Smooth muscle cell of the brain vasculature (primary cell): Measurements from ENCODE around the gene RREB1.

Experiments
- DNase-seq: peaks from one replicate; pipeline ENCODE4 v3.0.0-alpha.2; 2012; ENCODE audit warnings: low read depth, low spot score

The RREB1 gene

GRCh38 chr6:7088076-7088742 lies 19.6 kb upstream of the RREB1 start:
- DNase-seq: no peak

GRCh38 chr6:7098993-7099392 lies 8.8 kb upstream of the RREB1 start:
- DNase-seq: no peak

GRCh38 chr6:7100072-7100752 lies 7.5 kb upstream of the RREB1 start:
- no peak for DNase-seq

- DNase-seq: no peak
Measured at GRCh38 chr6:7100753-7101081, 7.0 kb upstream of the RREB1 start.

- DNase-seq: no peak
Measured at GRCh38 chr6:7101290-7101689, 6.5 kb upstream of the RREB1 start.

GRCh38 chr6:7104752-7105151 lies 3.0 kb upstream of the RREB1 start:
- no peak for DNase-seq

GRCh38 chr6:7106215-7106751 lies 1.5 kb upstream of the RREB1 start:
- DNase-seq: no peak

GRCh38 chr6:7106752-7107577 lies 796 bp upstream of the RREB1 start:
- DNase-seq: no peak

GRCh38 chr6:7108196-7108963 lies 619 bp downstream of the RREB1 start:
- DNase-seq: no peak

GRCh38 chr6:7108964-7109836 lies 1.4 kb downstream of the RREB1 start:
- no peak for DNase-seq

- DNase-seq: no peak
Measured at GRCh38 chr6:7110092-7110792, 2.5 kb downstream of the RREB1 start.

GRCh38 chr6:7111095-7111690 lies 3.4 kb downstream of the RREB1 start:
- DNase-seq: no peak

GRCh38 chr6:7112171-7112570 lies 4.4 kb downstream of the RREB1 start:
- DNase-seq: no peak

GRCh38 chr6:7112741-7113313 lies 5.1 kb downstream of the RREB1 start:
- no peak for DNase-seq

- no peak for DNase-seq
Measured at GRCh38 chr6:7114744-7115458, 7.1 kb downstream of the RREB1 start.

- DNase-seq: no peak
Measured at GRCh38 chr6:7115543-7116231, 7.9 kb downstream of the RREB1 start.

GRCh38 chr6:7119272-7119801 lies 11.6 kb downstream of the RREB1 start:
- no peak for DNase-seq

GRCh38 chr6:7121700-7122241 lies 14.0 kb downstream of the RREB1 start:
- no peak for DNase-seq
